NB4 (cell line): Measurements from ENCODE around the gene ELK4.

Source experiments
- DNase-seq: peaks from one replicate; pipeline ENCODE4 v3.0.0; 2010; ENCODE audit warnings: low read depth
- H3K4me3 ChIP-seq: one replicate; pipeline ENCODE4 v1.5.1; 2011; ENCODE audit warnings: mild to moderate bottlenecking, low read depth, low read length, moderate library complexity
- MYC ChIP-seq: IDR thresholded peaks from 2 replicates; pipeline ENCODE4 v1.6.1; 2011; ENCODE audit warnings: low read depth, low read length
- POLR2A ChIP-seq: IDR thresholded peaks from 2 replicates; pipeline ENCODE4 v1.6.1; 2011; ENCODE audit warnings: mild to moderate bottlenecking; ENCODE audit not compliant: insufficient read length; ENCODE audit errors: extremely low read depth
- TF ChIP-seq, protein P1 (sequence below): IDR thresholded peaks from 2 replicates; pipeline ENCODE4 v1.6.1; 2011; ENCODE audit warnings: low read depth, low read length
- TF ChIP-seq, protein P2 (sequence below): IDR thresholded peaks from one replicate; pipeline ENCODE4 v1.5.1; 2012; ENCODE audit warnings: low read depth, low read length

Gene ELK4

DNA sequence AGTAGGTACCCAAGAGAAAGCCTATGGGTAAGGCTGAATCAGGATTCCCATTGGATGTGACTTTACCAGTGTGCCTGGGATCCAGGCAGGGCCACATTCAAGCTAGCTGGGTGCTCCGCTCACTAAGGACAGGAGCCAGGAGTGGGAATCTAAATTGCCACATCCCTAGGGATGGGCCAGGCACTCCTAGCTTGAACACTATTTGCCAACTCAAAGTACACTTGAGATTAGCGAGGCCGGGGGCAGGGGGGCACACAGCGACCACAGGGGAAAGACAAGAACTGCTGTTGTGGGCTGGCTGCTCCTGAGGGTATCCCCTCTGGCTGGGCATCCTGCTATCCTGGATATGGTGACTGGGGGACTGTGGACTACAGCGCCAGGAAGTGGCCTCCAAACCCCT, 44.2 kb upstream of the ELK4 start:
- TF ChIP-seq MYC, result no peak
- TF ChIP-seq, protein P1, sequence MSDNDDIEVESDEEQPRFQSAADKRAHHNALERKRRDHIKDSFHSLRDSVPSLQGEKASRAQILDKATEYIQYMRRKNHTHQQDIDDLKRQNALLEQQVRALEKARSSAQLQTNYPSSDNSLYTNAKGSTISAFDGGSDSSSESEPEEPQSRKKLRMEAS, result no peak
- TF ChIP-seq POLR2A, result no peak
- TF ChIP-seq, protein P2, sequence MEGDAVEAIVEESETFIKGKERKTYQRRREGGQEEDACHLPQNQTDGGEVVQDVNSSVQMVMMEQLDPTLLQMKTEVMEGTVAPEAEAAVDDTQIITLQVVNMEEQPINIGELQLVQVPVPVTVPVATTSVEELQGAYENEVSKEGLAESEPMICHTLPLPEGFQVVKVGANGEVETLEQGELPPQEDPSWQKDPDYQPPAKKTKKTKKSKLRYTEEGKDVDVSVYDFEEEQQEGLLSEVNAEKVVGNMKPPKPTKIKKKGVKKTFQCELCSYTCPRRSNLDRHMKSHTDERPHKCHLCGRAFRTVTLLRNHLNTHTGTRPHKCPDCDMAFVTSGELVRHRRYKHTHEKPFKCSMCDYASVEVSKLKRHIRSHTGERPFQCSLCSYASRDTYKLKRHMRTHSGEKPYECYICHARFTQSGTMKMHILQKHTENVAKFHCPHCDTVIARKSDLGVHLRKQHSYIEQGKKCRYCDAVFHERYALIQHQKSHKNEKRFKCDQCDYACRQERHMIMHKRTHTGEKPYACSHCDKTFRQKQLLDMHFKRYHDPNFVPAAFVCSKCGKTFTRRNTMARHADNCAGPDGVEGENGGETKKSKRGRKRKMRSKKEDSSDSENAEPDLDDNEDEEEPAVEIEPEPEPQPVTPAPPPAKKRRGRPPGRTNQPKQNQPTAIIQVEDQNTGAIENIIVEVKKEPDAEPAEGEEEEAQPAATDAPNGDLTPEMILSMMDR, result no peak
- no peak overlapping the region for H3K4me3 ChIP-seq
- DNase-seq, result no peak

DNA sequence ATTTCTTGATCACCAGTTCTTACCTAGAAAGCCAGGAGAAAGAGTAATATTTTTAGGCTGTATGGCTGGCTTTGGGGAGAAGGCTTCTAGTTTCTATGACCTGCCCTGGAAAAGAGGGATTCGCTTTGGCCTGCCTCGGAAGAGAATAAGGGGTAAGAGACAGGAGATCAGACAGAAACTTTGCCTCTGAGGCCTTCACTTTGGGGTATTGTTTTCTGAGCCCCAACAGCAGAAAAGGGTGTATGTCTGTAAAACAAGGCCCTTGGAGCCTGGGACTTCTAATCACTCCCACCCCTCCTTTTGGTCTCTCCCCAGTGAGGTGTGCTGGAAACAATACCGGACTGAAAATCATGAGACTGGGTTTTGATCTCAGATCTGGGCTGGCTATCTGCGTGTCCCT, 43.4 kb upstream of the ELK4 start:
- no peak for DNase-seq
- no peak overlapping the region for H3K4me3 ChIP-seq
- TF ChIP-seq POLR2A (no peak), MYC (no peak)
- TF ChIP-seq, protein P1, result no peak
- TF ChIP-seq, protein P2, result no peak

DNA sequence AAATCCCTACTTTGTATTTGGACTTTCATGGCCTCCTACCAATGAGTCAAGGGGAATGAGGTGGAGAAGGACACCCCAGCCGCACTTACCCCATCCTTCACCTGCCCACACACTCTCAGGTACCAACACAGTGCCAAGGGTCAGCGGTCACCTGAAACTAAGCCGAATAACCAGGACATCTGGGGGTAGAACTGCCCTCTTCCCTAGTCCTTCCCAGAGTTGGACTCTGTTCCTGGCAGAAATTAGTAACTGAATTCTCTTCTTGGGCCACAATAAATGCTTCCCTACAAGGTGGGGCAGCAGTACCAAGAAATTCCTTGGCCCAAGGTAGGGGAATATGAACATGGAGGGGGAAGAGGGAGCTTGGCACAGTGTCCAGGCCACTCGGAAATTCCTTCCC, 41.2 kb upstream of the ELK4 start:
- no peak for TF ChIP-seq POLR2A
- TF ChIP-seq, protein P2, result no peak
- TF ChIP-seq, protein P1, result no peak
- no peak overlapping the region for H3K4me3 ChIP-seq
- no peak for DNase-seq

DNA sequence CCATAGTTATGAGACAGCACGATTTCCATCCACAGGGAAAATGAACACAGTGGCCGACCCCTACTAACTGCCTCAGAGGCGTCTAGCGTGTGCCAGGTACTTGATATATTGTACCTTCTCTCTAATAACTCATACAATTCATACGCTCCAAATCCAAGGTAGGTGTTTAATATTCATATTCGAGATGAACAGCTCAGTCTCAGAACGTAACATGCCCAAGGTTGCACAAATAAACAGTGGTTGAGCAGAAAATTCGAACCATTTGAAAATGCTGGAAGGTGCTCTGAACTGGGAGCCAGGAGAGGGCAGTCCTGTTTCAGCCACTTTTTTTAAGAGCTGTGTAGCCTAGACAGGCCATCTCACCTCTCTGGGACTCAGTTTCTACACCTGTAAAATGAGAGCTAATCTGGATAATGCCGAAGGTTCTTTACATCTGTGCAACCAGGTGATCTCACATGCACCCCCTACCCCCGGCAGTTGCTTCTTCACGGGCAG, 40.6 kb upstream of the ELK4 start:
- TF ChIP-seq, protein P2, result no peak
- TF ChIP-seq MYC, result no peak
- TF ChIP-seq, protein P1, result no peak
- TF ChIP-seq POLR2A, result no peak
- no peak overlapping the region for H3K4me3 ChIP-seq
- DNase-seq, result no peak

DNA sequence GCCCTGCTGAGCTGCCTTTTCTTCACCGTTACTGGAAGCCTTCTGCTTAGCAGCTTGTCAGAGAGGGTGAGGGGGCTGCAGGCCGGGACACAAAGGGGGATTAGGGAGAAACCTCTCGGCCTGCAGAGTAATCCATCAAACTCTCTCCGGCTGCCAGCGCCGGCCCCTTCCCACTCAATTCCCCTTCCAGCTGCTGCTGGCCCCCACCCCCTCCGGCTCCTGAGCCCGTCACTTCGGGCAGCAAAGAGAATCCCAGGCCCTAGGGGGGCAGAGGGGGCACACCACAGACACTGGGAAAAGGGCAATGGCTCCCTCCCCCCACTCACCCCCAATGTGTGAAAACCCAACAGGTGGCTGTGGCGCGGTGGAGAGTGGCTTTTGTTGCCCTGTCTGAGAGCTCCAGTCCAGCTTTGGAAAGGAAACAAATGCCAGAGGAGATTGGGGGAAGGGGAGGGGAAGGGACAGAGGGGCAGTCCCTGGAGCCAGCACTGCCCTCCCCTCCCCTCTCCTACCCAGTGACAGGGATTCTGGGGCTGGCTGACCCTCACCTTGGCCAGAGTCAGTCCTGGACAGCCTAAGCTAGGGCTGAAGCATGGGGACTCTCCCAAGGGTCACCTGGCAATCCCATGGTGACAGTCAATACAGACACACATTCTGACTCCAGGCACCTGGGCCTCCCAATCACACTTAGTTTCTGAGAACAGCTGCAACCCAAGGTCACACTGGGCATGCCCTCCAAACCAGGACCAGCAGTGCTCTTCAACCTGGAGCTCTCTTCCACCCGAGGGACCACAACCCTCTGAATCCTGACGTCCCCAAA, 39.0 kb upstream of the ELK4 start:
- TF ChIP-seq, protein P1, result no peak
- TF ChIP-seq POLR2A (no peak), MYC (no peak)
- TF ChIP-seq, protein P2, result no peak
- DNase-seq, result no peak
- no peak overlapping the region for H3K4me3 ChIP-seq

DNA sequence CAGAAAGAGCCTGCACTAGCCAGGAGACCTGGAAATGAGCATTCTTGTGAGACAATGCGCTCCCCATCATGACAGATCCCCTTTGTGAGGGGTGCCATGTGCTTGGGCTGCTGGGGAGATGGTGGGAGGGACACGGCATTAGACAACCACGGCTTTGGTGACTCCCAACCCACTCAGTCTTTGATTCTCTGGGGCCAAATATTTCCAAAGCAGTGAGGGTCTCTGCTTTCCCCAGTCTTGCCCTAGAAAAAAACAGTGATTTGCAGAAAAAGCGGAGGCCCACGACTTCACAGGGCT, 38.3 kb upstream of the ELK4 start:
- H3K4me3 ChIP-seq, result no peak overlapping the region
- TF ChIP-seq MYC (no peak), POLR2A (no peak)
- TF ChIP-seq, protein P2, result no peak
- DNase-seq, result no peak
